ENCODE results near the gene CHD2.

The CHD2 gene

DNA sequence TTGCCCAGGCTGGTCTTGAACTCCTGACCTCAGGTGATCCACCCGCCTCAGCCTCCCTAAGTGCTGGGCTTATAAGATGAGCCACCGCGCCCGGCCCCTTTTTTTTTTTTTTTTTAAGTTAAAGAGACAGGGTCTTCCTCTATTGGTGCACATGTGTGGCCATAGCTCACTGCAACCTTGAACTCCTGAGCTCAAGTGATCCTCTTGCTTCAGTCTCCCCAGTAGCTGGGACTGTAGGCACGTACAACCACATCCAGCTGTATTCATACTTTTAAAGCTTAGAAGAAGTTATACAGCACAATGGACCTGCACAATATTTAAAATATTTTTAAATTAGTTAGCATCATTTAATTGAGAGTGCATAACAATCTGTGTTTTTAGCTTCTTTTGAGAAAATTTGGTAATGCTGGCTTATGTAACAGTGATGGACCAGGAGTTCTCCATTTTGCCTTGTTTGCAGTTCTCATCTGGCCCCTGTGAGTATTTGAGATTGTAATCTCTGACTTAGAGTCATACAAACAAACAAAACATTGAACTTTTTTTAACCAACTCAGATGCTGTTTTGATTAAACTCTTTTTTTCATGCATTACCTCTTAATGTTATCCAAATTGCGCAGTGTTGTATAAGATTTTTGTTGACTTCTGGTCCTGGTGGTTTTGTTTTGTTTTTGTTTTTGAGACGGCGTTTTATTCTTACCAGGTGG, 33.0 kb downstream of the CHD2 start:
- no peak for DNase-seq (ENCODE audit: low read depth)

- DNase-seq (ENCODE audit: low read depth) = no peak
Observed at GRCh38 chr15:92933831-92934230, 33.7 kb downstream of the CHD2 start.

DNA sequence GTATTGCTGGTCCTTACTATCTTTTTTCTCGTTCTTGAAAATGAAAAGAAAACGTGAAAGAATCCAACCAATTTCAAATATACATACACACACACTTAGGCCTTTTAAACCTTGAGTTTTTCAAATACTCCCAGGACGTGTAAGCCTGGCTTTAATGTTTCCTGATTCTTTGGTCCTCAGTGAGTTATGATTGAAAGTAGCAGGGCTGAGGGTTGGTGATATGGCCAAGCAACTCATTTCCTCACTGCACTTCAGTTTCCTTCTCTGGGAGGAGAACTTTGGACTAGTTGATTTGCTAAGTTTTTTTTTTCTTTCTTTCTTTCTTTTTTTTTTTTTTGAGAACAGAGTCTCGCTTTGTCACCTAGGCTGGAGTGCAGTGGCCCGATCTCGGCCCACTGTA, 34.6 kb downstream of the CHD2 start:
- no peak for DNase-seq (ENCODE audit: low read depth)

DNA sequence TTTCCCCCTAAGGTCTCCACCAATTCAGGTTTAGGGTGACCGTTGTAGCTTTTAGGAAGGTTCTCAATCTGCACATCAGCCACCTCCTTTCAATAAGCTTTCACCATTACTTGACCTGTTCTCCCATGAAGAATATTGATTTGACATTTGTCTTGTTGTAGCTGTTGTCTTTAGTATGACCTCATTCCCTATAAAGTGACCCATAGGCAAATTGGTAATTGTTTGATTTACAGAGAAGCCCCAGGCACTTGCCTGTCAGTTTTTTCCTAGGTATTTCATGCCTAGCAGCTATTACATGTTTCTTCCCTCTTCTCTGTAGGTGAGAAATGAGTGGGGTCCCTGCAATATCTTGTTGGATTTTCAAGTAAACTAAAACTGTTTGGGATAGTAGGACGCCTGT, 36.0 kb downstream of the CHD2 start:
- DNase-seq (ENCODE audit: low read depth) = no peak

GRCh38 chr15:92936693-92937092, 36.6 kb downstream of the CHD2 start:
- no peak for DNase-seq (ENCODE audit: low read depth)

- DNase-seq (ENCODE audit: low read depth) = no peak
Observed at GRCh38 chr15:92937901-92938300, 37.8 kb downstream of the CHD2 start.

DNA sequence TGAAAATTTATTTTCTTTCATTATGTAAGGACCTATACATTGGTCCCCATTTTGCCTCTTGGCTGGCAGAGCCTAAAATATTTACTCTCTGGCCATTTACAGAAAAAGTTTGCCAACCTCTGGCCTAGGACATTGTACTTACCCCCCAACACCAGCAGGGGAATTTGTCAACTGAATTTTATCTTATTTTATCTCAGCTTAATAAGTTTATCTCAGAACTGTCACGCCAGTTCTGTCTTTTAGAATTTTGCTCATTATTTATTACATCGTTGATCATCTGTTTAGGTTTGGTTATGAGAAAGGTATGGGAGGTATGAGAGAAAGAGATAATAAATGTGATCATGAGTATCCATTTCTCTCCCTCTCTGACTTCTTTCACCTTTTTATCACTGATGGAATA, 38.3 kb downstream of the CHD2 start:
- no peak for DNase-seq (ENCODE audit: low read depth)

DNA sequence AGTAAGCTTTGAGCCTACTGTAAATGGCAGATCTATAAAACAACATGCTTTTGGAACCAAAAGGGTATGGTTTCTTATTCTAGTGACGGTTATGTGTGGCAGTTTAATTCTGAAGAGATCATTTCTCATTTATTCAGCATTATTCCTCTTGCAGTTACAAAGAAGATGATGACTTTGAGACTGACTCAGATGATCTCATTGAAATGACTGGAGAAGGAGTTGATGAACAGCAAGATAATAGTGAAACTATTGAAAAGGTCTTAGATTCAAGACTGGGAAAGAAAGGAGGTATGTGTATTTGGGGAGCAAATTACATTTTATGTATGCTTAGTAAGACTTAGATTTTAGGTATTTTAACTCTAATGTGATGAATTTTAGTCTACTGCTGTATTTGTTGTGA, 41.5 kb downstream of the CHD2 start:
- no peak for DNase-seq (ENCODE audit: low read depth)

DNA sequence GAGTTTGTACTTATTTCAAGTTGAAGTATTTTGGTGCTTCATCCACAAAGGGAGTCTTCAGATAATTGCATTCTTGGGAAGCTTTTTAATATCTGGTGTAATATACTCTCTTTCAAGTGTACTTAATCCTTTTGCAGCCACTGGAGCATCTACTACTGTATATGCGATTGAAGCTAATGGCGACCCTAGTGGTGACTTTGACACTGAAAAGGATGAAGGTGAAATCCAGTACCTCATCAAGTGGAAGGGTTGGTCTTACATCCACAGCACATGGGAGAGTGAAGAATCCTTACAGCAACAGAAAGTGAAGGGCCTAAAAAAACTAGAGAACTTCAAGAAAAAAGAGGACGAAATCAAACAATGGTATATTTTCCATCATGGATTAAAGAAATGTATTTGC, 42.6 kb downstream of the CHD2 start:
- no peak for DNase-seq (ENCODE audit: low read depth)

- no peak for DNase-seq (ENCODE audit: low read depth)
Observed at GRCh38 chr15:92943581-92943980, 43.5 kb downstream of the CHD2 start.

DNA sequence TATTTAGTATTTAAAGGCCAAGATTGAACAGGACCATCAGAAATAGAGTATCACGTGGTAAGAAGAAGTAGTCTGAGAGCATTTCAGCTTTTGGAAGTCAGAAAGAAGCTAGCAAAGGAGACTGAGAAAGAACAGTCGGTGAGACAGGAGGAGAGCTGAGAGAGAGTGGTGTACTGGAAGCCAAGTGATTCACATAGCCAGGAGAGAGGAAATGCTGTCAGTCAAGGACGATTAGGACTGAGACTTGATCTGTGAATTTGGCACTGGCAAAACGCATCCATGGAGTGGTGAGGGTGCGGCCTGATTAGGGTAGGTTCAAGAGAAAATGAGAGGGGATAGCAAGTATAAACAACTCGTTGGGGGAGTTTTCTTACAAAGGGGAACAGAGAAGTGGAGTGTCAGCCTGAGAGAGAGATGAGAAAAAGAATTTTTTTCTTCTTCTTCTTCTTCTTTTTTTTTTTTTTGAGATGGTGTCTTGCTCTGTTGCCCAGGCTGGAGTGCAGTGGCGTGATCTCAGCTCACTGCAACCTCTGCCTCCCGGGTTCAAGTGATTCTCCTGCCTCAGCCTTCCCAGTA, 44.9 kb downstream of the CHD2 start:
- DNase-seq (ENCODE audit: low read depth) = no peak

DNA sequence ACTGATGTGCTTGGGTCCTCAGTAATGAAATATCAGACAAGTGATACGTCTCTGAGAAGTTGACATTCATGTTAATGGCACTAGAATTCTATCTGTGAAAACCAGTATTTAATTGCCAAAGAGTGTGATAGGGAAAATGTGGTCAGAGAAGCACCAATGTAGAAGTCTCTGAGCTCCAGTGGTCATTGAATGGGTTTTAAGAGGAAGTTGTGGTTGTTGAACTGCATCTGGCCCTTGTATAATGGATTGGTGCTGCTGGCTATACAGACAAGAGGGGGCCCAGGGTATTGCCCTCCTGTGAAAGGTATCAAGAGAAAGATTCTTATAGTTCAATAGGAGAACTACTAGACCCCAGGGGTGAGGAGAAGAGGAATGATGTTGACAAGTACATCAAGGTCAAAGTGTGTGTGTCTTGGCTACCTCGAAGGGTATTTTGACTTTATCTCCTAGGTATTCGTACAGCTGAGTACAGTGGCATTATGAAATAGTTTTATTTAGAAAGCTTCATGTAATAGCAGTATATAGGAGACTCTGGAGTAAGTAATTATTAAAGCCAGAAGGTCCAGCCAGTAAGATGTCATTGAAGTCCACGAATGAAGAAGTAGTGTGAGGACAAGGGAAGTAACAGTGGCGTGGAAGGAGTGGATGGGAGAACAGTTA, 47.1 kb downstream of the CHD2 start:
- no peak for DNase-seq (ENCODE audit: low read depth)

DNA sequence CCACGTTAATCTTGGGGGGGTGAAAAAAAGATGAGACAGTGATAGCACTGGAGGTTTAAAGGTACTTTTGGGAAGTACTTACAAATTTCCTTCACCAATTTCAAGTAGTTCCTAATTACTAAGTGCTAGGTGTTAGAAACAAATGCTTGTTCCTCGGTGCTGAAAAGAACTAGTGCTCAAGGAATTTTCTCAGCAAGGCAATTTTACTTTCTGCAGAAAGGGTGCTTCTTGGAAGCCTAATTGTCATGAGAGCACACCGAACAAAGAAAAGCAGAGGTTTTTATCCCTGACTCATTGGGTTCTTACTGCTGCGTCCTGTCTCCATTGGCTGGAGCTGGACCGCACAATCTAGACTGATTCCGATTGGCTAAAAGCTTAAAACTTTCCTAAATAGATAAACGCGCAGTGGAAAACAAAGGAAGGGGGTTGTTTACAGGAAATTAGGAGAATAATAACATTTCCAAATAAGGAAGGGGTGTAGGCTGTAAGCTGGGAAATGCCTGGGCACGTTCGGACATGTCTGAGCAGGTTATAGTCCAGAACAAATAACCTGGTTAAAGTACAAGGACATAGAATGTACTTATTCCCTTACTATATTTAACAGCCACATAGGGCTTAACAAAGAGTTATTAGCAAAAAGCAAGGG, 49.6 kb downstream of the CHD2 start:
- DNase-seq (ENCODE audit: low read depth) = no peak

DNA sequence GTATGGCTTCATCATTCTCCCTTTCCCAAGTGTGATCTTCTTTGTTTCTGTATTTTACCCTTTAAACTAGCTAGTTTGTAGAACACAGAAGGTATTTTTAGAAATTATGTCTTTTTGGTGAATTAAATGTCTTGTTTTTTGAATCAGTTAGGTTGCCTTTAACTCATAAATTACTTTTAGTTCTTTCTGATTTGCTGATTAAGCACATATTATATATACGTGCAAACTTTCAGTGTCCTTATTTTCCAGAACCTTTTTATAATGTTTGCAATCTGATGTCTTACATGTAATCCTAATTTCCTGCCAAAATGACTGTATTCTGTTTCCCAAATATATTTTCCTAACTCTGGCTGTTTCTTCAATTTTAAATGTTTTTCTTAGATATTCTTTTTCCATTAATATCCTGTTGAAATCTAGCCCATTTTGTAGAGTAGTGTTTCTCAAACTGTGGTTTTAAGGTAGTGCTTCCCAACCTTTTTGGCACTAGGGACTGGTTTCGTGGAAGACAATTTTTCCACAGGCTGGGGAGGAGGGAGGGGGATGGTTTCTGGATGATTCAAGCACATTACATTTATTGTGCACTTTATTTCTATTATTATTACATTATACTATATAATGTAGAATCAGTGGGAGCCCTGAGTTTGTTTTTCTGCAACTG, 51.8 kb downstream of the CHD2 start:
- DNase-seq (ENCODE audit: low read depth) = no peak

- no peak for DNase-seq (ENCODE audit: low read depth)
Observed at GRCh38 chr15:92952458-92952850, 52.3 kb downstream of the CHD2 start.

GRCh38 chr15:92953566-92953965, 53.4 kb downstream of the CHD2 start:
- no peak for DNase-seq (ENCODE audit: low read depth)

DNA sequence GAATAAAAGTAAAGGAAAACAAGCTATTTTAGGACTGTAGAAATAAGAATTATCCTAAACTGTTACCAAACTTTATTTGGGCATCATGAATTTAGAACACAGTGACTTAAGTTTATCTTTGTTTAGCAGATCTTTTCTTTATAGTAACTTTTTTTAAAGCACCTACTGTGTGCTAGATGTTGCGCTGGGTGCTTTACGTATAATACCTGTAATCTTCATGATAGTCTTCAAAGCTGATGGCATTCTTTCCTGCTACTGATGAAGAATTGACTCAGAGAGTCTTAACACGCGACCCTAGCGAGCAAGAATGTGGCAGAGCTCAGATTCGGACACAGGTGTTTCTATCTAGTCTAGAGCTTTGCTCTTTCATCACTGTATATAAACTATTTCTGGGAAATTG, 53.9 kb downstream of the CHD2 start:
- DNase-seq (ENCODE audit: low read depth) = no peak

GRCh38 chr15:92954578-92954977, 54.5 kb downstream of the CHD2 start:
- DNase-seq (ENCODE audit: low read depth) = no peak

GRCh38 chr15:92955706-92956105, 55.6 kb downstream of the CHD2 start:
- DNase-seq (ENCODE audit: low read depth) = no peak

DNA sequence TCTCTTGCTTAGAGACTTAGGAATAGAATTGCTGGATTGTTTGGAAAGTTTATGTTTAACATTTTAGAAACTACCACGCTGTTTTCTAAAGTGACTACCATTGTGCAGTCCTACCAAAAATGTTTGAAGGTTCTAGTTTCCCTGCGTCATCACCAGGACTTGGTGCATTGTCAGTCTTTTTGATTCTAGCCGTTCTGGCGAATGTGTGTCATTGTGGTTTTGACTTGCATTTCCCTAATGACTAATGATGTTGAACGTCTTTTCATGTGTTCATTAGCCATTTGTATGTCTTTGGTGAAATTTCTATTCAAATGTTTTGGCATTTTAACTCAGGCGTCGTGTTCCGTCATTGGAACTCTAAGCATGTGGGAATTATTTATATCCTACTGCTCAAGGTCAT, 58.0 kb downstream of the CHD2 start:
- DNase-seq (ENCODE audit: low read depth) = peak; percentile 56

GRCh38 chr15:92959219-92959618, 59.1 kb downstream of the CHD2 start:
- DNase-seq (ENCODE audit: low read depth) = no peak

- no peak for DNase-seq (ENCODE audit: low read depth)
Observed at GRCh38 chr15:92960996-92961681, 61.0 kb downstream of the CHD2 start.
